ENCODE results near the gene ANP32A.

Gene ANP32A

GRCh38 chr15:68801572-68802148 lies 19.0 kb downstream of the ANP32A start:
- H3K27ac ChIP-seq, result 0 out of 2 replicates have a peak overlapping the region, but pooled peaks have one; percentile 14
- no peak for TF ChIP-seq CTCF (conservative IDR thresholded peaks at IDR 0.05; ENCODE audit: low read depth)
- ChIA-PET POLR2A (ENCODE audit: low non-redundant PET) (no interaction called here), CTCF (no interaction called here)
- no peak for DNase-seq (ENCODE audit: low spot score)

- no peak for TF ChIP-seq CTCF (conservative IDR thresholded peaks at IDR 0.05; ENCODE audit: low read depth)
- ChIA-PET POLR2A (ENCODE audit: low non-redundant PET) (no interaction called here), CTCF (no interaction called here)
- no peak overlapping the region for H3K27ac ChIP-seq
- no peak for DNase-seq (ENCODE audit: low spot score)
Measured at GRCh38 chr15:68800875-68801274, 19.8 kb downstream of the ANP32A start.

- ChIA-PET POLR2A (ENCODE audit: low non-redundant PET) (interaction anchor here (0.5 kb wide), 1 partner anchor 11 kb away, joined by 3 read pairs; no protein-coding TSS in a partner anchor), CTCF (interaction anchor here (0.5 to 0.6 kb wide), 3 partner anchors 8 to 40 kb away, joined by 3 read pairs; no protein-coding TSS in a partner anchor)
Measured at GRCh38 chr15:68798346-68799094, 22.2 kb downstream of the ANP32A start.

GRCh38 chr15:68797599-68798345 lies 22.9 kb downstream of the ANP32A start:
- ChIA-PET CTCF (interaction anchor here (0.5 to 0.6 kb wide), 2 partner anchors 9 to 41 kb away, joined by 3 read pairs; no protein-coding TSS in a partner anchor), POLR2A (ENCODE audit: low non-redundant PET) (no interaction called here)
- peak overlapping the region; percentile 15 for H3K27ac ChIP-seq
- no peak for TF ChIP-seq CTCF (conservative IDR thresholded peaks at IDR 0.05; ENCODE audit: low read depth)
- no peak for DNase-seq (ENCODE audit: low spot score)

More at GRCh38 chr15:68798346-68799094, 22.2 kb downstream of the ANP32A start:
- no peak for DNase-seq (ENCODE audit: low spot score)
- H3K27ac ChIP-seq, result peak overlapping the region; percentile 19; the same call in 1 of the 2 replicates
- TF ChIP-seq CTCF (conservative IDR thresholded peaks at IDR 0.05; ENCODE audit: low read depth), result no peak

- TF ChIP-seq CTCF (conservative IDR thresholded peaks at IDR 0.05; ENCODE audit: low read depth), result no peak
- CTCF ChIA-PET, result no interaction called here
- DNase-seq (ENCODE audit: low spot score), result no peak
- H3K27ac ChIP-seq, result peak overlapping the region; percentile 15
- POLR2A ChIA-PET (ENCODE audit: low non-redundant PET), result no interaction called here
Measured at GRCh38 chr15:68797191-68797590, 23.5 kb downstream of the ANP32A start.

- TF ChIP-seq CTCF (conservative IDR thresholded peaks at IDR 0.05; ENCODE audit: low read depth), result no peak
- ChIA-PET CTCF (no interaction called here), POLR2A (ENCODE audit: low non-redundant PET) (no interaction called here)
- DNase-seq (ENCODE audit: low spot score), result no peak
- peak overlapping the region; percentile 87 for H3K27ac ChIP-seq
Measured at GRCh38 chr15:68796576-68796975, 24.1 kb downstream of the ANP32A start.

All from RWPE1 (cell line).